SK-N-SH treated with all-trans-retinoic acid at 6 μM for 48 hours (cell line): ENCODE results near the gene ATP6V1G1.

Experiments
- ATAC-seq: fragments of 200-7000 bp; cut with Tn5 transposase; 3 replicates; pipeline ENCODE4 v1.9.1; 2020; ENCODE audit warnings: mild to moderate bottlenecking, moderate library complexity
- ARNTL ChIP-seq: fragments of 450-650 bp; formaldehyde crosslinking; IDR thresholded peaks from 2 replicates; pipeline ENCODE4 v1.5.0; 2020; ENCODE audit warnings: low read depth, mild to moderate bottlenecking, moderate library complexity, borderline replicate concordance
- BACH2 ChIP-seq: fragments of 250-450 bp; sonication (Bioruptor Pico); IDR thresholded peaks from 2 replicates; pipeline ENCODE4 v1.9.0; 2021; ENCODE audit warnings: mild to moderate bottlenecking, borderline replicate concordance
- CREB5 ChIP-seq: fragments of 250-450 bp; sonication (Bioruptor Pico); IDR thresholded peaks from 2 replicates; pipeline ENCODE4 v1.5.1; 2020; ENCODE audit warnings: low read depth, mild to moderate bottlenecking, moderate library complexity
- CSDC2 ChIP-seq: fragments of 250-450 bp; sonication (Bioruptor Pico); IDR thresholded peaks from 2 replicates; pipeline ENCODE4 v1.5.0; 2020; ENCODE audit warnings: mild to moderate bottlenecking, moderate library complexity
- ESRRG ChIP-seq: fragments of 250-450 bp; sonication (Bioruptor Pico); IDR thresholded peaks from 2 replicates; pipeline ENCODE4 v1.6.1; 2021; ENCODE audit warnings: mild to moderate bottlenecking
- GLIS3 ChIP-seq: fragments of 250-450 bp; sonication (Bioruptor Pico); IDR thresholded peaks from 2 replicates; pipeline ENCODE4 v1.5.0; 2020; ENCODE audit warnings: mild to moderate bottlenecking, moderate library complexity
- ISL1 ChIP-seq: fragments of 250-450 bp; sonication (Bioruptor Pico); IDR thresholded peaks from 2 replicates; pipeline ENCODE4 v2.1.2; 2022; ENCODE audit warnings: mild to moderate bottlenecking, moderate library complexity
- OSR1 ChIP-seq: fragments of 250-450 bp; sonication (Bioruptor Pico); IDR thresholded peaks from 2 replicates; pipeline ENCODE4 v1.8.0; 2022; ENCODE audit warnings: moderate library complexity, mild to moderate bottlenecking, inconsistent platforms
- POU6F1 ChIP-seq: fragments of 250-450 bp; sonication (Bioruptor Pico); IDR thresholded peaks from 2 replicates; pipeline ENCODE4 v1.8.0; 2021; ENCODE audit warnings: low read depth, mild to moderate bottlenecking, moderate library complexity, borderline replicate concordance
- PPARA ChIP-seq: fragments of 250-450 bp; sonication (Bioruptor Pico); IDR thresholded peaks from 2 replicates; pipeline ENCODE4 v1.5.0; 2020; ENCODE audit warnings: mild to moderate bottlenecking, borderline replicate concordance
- RARB ChIP-seq: fragments of 250-450 bp; sonication (Bioruptor Pico); IDR thresholded peaks from 2 replicates; pipeline ENCODE4 v1.8.0; 2021; ENCODE audit warnings: mild to moderate bottlenecking, moderate library complexity
- SNAI2 ChIP-seq: fragments of 250-450 bp; sonication (Bioruptor Pico); IDR thresholded peaks from 2 replicates; pipeline ENCODE4 v1.5.0; 2020; ENCODE audit warnings: mild to moderate bottlenecking, moderate library complexity
- TCF4 ChIP-seq: fragments of 250-450 bp; sonication (Bioruptor Pico); IDR thresholded peaks from 2 replicates; pipeline ENCODE4 v1.8.0; 2021; ENCODE audit warnings: mild to moderate bottlenecking, moderate library complexity, borderline replicate concordance
- TOX ChIP-seq: fragments of 250-450 bp; sonication (Bioruptor Pico); IDR thresholded peaks from 2 replicates; pipeline ENCODE4 v1.8.0; 2021; ENCODE audit warnings: mild to moderate bottlenecking, moderate library complexity, borderline replicate concordance
- ZC3H10 ChIP-seq: fragments of 250-450 bp; sonication (Bioruptor Pico); IDR thresholded peaks from 2 replicates; pipeline ENCODE4 v1.5.1; 2021; ENCODE audit warnings: mild to moderate bottlenecking, moderate library complexity
- ZFP3 ChIP-seq: fragments of 250-450 bp; sonication (Bioruptor Pico); IDR thresholded peaks from 2 replicates; pipeline ENCODE4 v1.5.0; 2020; ENCODE audit warnings: mild to moderate bottlenecking, moderate library complexity
- ZFP30 ChIP-seq: fragments of 450-650 bp; formaldehyde crosslinking; IDR thresholded peaks from 2 replicates; pipeline ENCODE4 v1.5.0; 2022; ENCODE audit warnings: mild to moderate bottlenecking, moderate library complexity
- ZNF565 ChIP-seq: fragments of 450-650 bp; formaldehyde crosslinking; conservative IDR thresholded peaks from 2 replicates; pipeline ENCODE4 v1.5.0; 2020; ENCODE audit warnings: low read depth, mild to moderate bottlenecking, moderate library complexity
- ZNF70 ChIP-seq: fragments of 450-650 bp; formaldehyde crosslinking; IDR thresholded peaks from 2 replicates; pipeline ENCODE4 v1.5.0; 2020; ENCODE audit warnings: mild to moderate bottlenecking, moderate library complexity
- ZNF8 ChIP-seq: fragments of 450-650 bp; formaldehyde crosslinking; IDR thresholded peaks from 2 replicates; pipeline ENCODE4 v1.5.0; 2020; ENCODE audit warnings: mild to moderate bottlenecking, moderate library complexity
- TF ChIP-seq, protein P1 (sequence below): fragments of 250-450 bp; sonication (Bioruptor Pico); IDR thresholded peaks from 2 replicates; pipeline ENCODE4 v1.8.0; 2020; ENCODE audit warnings: mild to moderate bottlenecking, moderate library complexity, borderline replicate concordance

Gene ATP6V1G1

GRCh38 chr9:114603248-114603647 is 15.7 kb downstream of the ATP6V1G1 start:
- TF ChIP-seq GLIS3 (CRISPR knock-in tag) = no peak
- TF ChIP-seq CREB5 (CRISPR knock-in tag) = no peak
- TF ChIP-seq TCF4 = no peak
- TF ChIP-seq ISL1 = no peak
- no peak for TF ChIP-seq POU6F1 (CRISPR knock-in tag)
- TF ChIP-seq OSR1 (CRISPR knock-in tag) = no peak
- no peak for TF ChIP-seq ESRRG (CRISPR knock-in tag)
- TF ChIP-seq TOX (CRISPR knock-in tag) = no peak
- TF ChIP-seq ZNF8 (CRISPR knock-in tag) = no peak
- TF ChIP-seq ZFP30 (CRISPR knock-in tag) = no peak
- TF ChIP-seq, protein P1, sequence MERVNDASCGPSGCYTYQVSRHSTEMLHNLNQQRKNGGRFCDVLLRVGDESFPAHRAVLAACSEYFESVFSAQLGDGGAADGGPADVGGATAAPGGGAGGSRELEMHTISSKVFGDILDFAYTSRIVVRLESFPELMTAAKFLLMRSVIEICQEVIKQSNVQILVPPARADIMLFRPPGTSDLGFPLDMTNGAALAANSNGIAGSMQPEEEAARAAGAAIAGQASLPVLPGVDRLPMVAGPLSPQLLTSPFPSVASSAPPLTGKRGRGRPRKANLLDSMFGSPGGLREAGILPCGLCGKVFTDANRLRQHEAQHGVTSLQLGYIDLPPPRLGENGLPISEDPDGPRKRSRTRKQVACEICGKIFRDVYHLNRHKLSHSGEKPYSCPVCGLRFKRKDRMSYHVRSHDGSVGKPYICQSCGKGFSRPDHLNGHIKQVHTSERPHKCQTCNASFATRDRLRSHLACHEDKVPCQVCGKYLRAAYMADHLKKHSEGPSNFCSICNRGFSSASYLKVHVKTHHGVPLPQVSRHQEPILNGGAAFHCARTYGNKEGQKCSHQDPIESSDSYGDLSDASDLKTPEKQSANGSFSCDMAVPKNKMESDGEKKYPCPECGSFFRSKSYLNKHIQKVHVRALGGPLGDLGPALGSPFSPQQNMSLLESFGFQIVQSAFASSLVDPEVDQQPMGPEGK (CRISPR knock-in tag) = no peak
- TF ChIP-seq RARB (CRISPR knock-in tag) = no peak
- no peak for TF ChIP-seq ZNF565 (CRISPR knock-in tag)
- TF ChIP-seq SNAI2 = no peak
- TF ChIP-seq ZNF70 (CRISPR knock-in tag) = no peak
- no peak for TF ChIP-seq BACH2 (CRISPR knock-in tag)
- TF ChIP-seq ZC3H10 (CRISPR knock-in tag) = no peak
- TF ChIP-seq ZFP3 (CRISPR knock-in tag) = no peak
- no peak for ATAC-seq

DNA sequence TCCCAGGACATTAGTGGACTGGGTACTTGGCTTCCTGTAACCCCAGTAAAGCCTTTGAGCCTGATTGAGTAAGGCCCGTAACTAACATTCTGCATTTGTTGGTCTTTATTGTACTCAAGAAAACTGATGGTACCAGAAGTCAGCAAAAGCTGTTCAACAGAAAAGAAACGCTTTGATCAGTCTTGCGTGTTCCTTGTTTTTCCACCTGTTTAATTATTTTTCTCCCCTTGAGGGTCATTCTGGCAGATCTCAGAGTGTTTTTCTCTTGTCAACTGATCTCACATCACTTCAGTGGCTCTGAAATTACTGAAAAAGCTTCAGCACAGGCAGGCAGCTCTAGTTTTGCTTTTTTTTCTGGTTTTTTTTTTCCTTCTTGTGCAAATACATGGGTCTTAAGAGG is 17.4 kb downstream of the ATP6V1G1 start:
- TF ChIP-seq TCF4 (no peak), BACH2 (CRISPR knock-in tag) (no peak), SNAI2 (no peak), ISL1 (no peak), ZFP3 (CRISPR knock-in tag) (no peak), ZC3H10 (CRISPR knock-in tag) (no peak), ZFP30 (CRISPR knock-in tag) (no peak), GLIS3 (CRISPR knock-in tag) (no peak), OSR1 (CRISPR knock-in tag) (no peak), POU6F1 (CRISPR knock-in tag) (no peak), ZNF70 (CRISPR knock-in tag) (no peak)
- TF ChIP-seq, protein P1 (CRISPR knock-in tag) = no peak
- TF ChIP-seq, all 23 proteins: peak for 0
- ATAC-seq = no peak

GRCh38 chr9:114606068-114606467 is 18.5 kb downstream of the ATP6V1G1 start:
- TF ChIP-seq OSR1 (CRISPR knock-in tag) (no peak), ZNF70 (CRISPR knock-in tag) (no peak), SNAI2 (no peak), ZFP30 (CRISPR knock-in tag) (no peak)
- ATAC-seq = no peak

- ATAC-seq = no peak
- no peak for TF ChIP-seq TCF4
- no peak for TF ChIP-seq PPARA (CRISPR knock-in tag)
- TF ChIP-seq ZFP3 (CRISPR knock-in tag) = no peak
- no peak for TF ChIP-seq OSR1 (CRISPR knock-in tag)
- TF ChIP-seq ZC3H10 (CRISPR knock-in tag) = no peak
- no peak for TF ChIP-seq ZNF565 (CRISPR knock-in tag)
- no peak for TF ChIP-seq ARNTL (CRISPR knock-in tag)
- TF ChIP-seq CSDC2 (CRISPR knock-in tag) = no peak
- no peak for TF ChIP-seq ZNF8 (CRISPR knock-in tag)
- TF ChIP-seq ZFP30 (CRISPR knock-in tag) = no peak
- TF ChIP-seq TOX (CRISPR knock-in tag) = no peak
- no peak for TF ChIP-seq ESRRG (CRISPR knock-in tag)
- TF ChIP-seq, all 23 proteins: peak for 0
These were observed 19.1 kb downstream of the ATP6V1G1 start for GRCh38 chr9:114606597-114607207.
